ELF-1 (cell line): ENCODE data around the gene ERCC1.
"Not testable (repeated sequence)": the region's sequence is repeated elsewhere in the genome, so short reads cannot be mapped to it uniquely, and the experiment has no call there.

Experiments used
- DNase-seq: peaks from one replicate; pipeline ENCODE4 v3.0.0-alpha.2; 2016; ENCODE audit warnings: low read depth, low spot score

The ERCC1 gene

DNA sequence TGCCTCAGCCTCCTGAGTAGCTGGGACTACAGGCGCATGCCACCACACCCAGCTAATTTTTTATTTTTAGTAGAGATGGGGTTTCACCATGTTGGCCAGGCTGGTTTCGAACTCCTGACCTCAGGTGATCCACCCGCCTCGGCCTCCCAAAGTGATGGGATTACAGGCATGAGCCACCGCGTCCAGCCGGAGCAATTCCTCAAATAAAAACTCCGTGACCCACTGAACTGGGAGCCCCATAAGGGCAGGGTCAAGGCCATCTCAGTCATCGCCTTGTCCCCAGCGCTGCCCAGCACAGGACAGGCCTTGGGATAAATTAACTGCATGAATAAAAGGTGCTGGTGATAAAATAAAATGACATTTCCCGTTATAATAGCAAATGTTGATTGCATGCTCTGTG, 6.2 kb upstream of the ERCC1 start:
- DNase-seq: not testable (repeated sequence)

DNA sequence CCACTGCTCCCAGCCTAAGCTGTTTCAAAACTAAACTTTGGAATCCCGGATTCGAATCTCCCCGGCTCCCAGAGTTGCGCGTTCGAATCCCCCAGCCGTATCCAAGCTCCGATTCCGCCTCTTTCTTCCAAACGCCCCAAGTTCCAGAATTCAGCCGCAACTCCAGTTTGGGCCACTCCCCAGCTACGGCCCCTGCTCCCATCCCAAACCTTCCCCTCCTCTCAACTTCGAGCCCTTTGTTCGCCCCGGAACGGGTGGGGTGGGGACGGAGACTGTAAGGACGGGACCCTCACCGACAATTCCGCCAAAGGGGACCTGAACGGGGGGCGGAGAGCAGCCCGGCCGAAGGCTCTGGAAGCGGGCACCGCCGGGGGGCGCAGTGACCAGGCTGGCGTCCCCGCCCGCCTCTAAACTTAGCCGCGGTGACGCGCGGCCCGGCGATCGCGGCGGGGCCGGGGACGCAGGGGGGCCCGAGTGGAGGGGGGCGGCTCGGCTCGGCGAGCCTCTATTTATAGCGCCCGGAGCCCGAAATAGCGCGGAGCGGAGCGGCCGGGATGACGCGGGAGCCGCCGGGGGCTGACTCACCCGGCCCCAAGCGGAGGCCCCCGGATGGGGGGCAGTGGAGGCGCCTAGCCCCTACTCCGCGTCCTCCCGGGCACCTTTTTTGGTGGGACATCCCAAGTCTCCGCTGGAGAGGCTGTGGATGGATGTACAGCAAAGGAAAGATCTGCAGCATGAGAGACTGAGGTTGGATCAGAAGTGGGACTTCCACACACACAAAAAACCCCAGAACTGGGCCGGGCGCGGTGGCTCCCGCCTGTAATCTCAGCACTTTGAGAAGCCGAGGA, 4.9 kb upstream of the ERCC1 start:
- peak; percentile 47 for DNase-seq

DNA sequence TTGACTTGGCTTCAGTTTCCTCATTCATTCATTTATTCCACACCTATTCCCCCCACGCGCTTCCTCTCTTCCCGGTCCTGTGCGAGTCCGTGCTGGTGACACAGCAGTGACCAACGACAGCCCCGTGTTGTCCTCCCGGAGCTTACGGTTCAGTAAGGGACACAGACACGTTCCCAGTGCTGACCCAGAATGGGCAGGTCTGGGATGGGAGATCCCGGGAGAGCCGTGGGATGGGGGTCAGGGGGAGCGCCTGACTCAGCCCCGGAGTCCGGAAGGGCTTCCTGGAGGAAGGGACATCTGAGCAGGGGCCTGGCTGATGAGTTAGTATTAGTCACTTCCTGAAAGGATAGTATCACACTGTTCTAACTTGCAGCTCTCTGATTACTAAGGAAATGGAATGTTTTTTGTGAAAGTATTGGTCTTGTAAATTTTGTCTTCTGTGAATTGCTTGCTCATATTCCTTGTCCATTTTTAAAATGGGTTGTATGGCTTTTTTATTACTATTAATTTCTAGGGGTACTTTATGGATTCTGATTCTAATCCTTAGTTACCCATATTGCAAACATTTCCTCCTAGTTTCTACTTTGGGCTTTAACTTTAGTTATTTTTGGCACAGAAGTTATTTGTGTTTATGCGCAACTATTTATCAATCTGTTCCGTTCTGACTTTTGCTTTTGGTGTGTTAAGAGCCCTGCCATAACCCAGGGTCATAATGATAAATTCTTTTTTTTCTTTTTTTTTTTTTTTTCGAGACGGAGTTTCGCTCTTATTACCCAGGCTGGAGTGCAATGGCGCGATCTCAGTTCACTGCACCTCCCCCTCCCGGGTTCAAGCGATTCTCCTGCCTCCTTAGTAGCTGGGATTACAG, 708 bp upstream of the ERCC1 start:
- peak; percentile 84 for DNase-seq

DNA sequence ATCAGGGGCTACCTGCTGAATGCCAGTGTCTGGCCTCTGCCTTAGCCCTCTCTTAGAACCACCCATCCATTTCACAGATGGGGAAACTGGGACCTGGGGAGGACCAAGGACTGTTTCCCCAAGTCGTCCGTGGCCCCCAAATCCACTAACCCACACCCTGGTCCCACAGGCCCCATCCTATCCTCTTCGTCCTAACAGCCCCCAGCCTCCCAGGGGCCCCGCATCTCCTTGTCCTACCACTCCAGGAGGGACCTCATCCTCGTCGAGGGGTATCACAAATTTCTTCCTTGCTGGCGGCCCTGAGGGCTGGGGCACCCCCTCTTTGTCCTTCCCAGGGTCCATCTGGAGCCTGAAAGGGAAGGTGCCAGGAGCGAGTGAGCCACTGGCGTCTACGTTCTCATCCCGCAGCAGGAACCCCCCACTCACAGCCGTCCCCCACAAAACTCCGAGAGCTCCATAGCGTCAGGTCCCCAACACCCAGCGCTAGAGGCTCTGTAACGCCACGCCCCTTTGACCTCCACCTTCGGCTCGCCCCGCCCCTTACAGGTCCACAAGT, 606 bp downstream of the ERCC1 start:
- no peak for DNase-seq

DNA sequence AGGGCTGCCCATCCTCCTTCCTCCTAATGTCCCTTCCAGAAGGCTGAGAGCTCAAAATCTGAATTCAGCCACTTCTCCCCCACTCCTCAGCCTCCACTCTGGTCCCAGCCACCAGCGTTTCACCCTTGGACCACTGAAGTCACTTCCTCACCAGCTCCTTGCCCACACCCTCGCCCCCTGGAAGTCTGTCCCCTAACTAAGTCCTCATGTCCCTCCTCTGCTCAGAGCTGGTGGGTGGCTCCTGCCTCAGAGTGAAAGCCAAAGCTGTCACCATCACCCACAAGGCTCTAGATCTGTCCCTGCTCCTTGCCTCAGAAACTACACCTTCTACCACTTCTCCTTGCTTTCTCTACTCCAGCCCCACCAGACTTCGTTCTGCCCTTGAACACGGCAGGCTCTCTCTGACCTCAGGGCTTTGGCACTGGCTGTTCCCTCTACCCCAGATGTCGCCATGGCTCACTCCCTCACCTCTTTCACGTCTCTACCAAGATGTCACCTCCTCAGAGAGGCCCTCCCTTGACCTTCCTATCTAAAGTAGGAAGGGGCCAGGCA, 1.7 kb downstream of the ERCC1 start:
- DNase-seq: no peak

DNA sequence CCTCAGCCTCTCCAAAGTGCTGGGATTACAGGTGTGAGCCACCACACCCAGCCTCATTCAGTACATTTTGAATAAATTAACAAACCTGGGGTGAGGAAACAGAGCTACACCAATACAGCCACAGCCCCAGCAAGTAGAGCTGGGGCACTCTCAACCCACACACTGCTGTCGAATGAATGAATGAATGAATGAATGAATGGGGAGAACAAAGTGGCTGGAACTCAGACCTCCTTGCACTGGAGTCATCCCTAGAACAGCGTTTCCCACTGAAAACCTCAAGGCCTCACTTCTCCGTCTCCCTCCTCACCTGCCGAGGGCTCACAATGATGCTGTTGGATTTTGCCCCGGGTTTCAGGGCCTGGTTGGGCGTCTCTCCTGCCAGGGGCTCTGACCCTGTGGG, 2.8 kb downstream of the ERCC1 start:
- no peak for DNase-seq

DNA sequence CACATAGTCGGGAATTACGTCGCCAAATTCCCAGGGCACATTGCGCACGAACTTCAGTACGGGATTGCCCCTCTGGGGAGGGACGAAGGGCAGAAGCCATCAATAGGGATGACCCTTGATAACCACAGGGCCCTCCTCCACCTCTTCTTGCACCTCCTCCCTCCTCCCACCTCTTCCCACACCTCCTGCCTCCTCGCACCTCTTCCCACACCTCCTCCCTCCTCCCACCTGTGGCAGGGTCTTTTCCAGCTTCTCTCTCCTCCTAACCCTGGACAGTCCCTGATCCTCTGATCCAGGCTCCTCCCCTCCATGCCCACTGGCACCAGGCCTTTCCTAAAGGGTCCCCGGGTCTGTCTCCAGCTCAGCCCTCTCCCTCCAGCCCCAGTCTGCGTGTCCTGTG, 3.4 kb downstream of the ERCC1 start:
- no peak for DNase-seq

DNA sequence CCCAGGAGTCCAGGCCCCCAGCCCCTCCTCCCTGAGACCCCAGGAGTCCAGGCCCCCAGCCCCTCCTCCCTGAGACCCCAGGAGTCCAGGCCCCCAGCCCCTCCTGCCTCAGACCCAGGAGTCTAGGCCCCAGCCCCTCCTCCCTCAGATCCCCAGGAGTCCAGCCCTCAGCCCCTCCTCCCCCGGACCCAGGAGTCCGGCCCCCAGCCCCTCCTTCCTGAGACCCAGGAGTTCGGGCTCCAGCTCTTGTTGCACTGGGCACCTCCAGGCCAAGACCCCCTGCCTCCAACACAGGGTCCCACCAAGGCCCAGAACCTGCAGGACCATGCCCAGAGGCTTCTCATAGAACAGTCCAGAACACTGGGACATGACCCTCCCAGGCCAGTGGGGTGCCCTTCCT, 3.8 kb downstream of the ERCC1 start:
- no peak for DNase-seq

DNA sequence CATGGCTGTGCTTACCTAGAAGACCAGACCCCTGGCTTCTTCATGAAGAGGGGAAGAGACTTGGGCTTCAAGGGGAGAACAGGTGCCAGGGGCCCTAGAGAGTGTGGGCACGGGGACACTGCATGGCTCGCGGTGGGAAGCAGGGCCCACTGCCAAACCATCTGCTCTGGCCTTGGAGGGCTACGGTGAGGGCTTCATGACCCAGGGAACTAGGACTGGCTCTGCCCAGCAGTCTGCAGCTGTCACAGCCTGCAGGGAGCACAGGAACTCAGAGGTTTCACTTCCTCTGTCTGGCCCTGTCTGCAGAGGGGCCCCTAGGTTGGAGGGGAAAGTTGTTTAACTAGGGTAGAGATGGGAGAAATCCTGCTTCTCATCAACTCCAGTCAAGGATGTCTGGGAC, 4.3 kb downstream of the ERCC1 start:
- DNase-seq: no peak

DNA sequence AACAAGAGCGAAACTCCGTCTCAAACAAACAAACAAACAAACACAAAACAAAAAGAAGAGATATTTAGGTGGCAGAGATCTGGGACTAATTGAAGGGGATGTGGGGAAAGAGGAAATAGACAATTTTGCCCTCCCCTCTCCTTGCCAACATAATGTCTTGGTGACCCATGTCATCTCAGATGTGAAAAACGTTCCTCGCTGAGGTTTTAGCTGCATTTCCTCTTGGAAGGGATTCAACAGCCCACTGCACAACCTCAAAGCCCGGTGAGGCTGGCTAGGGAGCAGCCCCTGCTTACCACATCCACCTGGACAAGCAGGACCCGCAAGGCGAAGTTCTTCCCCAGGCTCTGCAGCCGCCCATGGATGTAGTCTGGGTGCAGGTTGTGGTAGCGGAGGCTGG, 4.9 kb downstream of the ERCC1 start:
- no peak for DNase-seq

DNA sequence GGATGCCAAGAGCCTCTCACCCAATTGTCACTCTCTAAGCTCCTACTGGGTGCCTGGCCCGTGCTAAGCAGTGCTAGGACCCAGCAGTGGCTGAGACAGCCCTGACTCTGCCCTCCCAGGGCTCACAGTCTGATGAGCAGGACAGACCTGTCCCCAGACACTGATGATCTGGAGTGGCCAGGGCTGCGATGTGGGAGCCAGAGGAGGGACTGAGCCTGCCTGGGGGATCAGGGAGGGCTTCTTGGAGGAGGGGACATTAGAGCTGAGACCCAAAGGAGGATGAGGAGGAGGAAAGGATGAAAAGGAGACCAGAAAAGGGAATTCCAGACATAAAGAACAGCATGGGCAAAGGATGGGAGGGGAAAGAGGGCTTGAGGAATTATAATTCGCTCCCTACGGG, 6.6 kb downstream of the ERCC1 start:
- DNase-seq: no peak

DNA sequence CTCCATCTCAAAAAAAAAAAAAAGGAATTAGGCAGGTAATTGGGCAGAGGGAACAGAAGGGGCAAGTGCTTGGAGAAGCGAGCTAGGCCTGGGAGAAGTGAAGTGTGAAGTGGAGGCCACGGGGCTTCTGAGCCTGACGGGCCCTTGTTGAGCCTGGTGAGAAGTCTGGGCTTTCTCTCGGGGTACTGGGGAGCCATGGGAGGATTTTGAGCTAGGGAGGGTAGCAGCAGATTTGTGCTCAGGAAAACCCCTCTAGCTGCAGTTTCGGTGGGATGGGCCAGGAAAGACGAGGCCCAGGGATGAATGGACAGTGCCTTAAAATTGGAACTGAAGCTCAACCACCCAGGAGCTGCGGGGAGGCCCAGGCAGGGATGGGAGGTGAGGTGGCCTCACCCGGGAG, 9.2 kb downstream of the ERCC1 start:
- no peak for DNase-seq

DNA sequence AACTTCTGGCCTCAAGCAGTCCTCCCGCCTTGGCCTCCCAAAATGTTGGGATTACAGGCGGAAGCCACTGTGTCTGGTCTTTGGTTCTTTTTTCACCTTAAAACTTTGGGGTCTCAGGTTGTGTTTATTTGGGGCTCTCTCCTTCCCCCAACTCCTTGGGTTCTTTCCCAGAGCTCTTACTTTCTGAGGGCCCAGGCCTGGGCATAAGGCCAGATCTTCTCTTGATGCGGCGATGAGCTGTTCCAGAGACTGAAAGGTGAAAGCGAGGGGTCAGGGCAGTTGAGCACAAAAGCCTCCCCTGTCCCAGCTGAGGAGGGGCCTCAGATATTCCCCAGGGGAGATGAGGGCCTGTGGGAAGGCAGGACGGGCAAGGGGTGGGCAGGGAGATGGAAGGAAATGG, 10.2 kb downstream of the ERCC1 start:
- no peak for DNase-seq

DNA sequence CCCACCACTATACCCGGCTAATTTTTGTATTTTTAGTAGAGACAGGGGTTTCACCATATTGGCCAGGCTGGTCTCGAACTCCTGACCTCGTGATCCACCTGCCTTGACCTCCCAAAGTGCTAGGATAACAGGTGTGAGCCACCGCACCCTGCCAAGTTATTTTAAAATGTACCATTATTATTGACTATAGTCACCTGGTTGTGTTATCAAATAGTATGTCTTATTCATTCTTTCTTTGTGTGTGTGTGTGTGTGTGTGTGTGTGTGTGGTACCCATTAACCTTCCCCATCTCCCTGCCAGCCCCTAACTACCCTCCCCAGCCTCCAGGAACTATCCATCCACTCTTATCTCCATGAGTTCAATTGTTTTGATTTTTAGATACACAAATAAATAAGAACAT, 13.4 kb downstream of the ERCC1 start:
- DNase-seq: not testable (repeated sequence)

DNA sequence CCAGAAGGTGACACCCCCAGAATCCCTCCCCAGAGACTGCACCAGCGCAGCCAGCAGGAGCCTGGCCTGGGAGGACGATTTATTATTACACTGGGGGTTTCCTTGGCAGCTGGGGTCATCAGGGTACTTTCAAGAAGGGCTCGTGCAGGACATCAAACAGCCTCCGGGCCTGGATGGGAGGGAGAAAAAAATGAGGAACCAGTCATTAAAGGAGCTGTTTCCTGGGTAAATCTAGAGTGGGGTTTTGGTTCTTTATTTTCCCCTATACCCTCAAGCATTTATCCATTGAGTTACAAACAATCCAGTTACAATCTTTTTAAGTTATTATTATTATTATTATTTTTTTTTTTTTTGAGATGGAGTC, 14.2 kb downstream of the ERCC1 start:
- DNase-seq: no peak

DNA sequence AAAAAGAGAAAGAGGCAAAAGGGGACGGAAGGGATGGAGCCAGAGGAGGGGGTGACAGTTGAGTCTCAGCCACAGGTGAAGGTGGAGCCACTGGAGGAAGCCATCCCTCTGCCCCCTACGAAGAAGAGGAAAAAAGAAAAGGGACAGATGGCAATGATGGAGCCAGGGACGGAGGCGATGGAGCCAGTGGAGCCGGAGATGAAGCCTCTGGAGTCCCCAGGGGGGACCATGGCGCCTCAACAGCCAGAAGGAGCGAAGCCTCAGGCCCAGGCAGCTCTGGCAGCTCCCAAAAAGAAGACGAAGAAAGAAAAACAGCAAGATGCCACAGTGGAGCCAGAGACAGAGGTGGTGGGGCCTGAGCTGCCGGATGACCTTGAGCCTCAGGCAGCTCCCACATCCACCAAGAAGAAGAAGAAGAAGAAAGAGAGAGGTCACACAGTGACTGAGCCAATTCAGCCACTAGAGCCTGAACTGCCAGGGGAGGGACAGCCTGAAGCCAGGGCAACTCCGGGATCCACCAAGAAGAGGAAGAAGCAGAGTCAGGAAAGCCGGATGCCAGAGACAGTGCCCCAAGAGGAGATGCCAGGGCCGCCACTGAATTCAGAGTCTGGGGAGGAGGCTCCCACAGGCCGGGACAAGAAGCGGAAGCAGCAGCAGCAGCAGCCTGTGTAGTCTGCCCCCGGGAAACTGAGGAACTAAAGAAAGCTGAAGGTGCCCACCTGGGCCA, 14.7 kb downstream of the ERCC1 start:
- no peak for DNase-seq

DNA sequence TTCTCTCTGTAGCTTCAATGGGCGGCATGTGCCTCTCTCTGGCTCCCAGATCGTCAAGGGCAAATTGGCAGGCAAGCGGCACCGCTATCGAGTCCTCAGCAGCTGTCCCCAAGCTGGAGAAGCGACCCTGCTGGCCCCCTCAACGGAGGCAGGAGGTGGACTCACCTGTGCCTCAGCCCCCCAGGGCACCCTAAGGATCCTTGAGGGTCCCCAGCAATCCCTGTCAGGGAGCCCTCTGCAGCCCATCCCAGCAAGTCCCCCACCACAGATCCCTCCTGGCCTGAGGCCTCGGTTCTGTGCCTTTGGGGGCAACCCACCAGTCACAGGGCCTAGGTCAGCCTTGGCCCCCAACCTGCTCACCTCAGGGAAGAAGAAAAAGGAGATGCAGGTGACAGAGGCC, 15.6 kb downstream of the ERCC1 start:
- DNase-seq: no peak

DNA sequence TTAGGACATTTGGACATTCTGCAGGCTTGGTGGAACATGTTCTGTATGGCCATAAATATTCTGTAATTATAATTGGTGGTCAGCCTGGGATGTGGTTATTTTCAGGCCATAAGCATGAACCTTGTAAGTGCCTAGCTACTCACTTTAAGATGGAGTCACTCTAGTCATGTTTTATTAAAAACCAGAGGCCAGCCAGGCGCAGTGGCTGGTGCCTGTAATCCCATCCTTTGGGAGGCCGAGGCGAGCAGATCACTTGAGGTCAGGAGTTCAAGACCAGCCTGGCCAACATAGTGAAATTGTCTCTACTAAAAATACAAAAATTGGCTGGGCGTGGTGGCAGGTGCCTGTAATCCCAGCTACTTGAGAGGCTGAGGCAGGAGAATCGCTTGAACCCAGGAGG, 16.1 kb downstream of the ERCC1 start:
- DNase-seq: not testable (repeated sequence)

DNA sequence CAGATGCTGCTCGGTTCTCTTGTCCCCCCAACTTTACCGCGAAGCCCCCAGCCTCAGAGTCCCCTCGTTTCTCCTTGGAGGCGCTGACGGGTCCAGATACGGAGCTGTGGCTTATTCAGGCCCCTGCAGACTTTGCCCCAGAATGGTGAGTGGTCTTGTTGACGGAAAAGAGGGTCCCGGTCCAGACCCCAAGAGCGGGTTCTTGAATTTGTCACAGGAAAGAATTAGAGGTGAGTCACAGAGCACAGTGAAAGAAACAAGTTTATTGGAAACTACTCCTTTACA, 16.7 kb downstream of the ERCC1 start:
- no peak for DNase-seq

DNA sequence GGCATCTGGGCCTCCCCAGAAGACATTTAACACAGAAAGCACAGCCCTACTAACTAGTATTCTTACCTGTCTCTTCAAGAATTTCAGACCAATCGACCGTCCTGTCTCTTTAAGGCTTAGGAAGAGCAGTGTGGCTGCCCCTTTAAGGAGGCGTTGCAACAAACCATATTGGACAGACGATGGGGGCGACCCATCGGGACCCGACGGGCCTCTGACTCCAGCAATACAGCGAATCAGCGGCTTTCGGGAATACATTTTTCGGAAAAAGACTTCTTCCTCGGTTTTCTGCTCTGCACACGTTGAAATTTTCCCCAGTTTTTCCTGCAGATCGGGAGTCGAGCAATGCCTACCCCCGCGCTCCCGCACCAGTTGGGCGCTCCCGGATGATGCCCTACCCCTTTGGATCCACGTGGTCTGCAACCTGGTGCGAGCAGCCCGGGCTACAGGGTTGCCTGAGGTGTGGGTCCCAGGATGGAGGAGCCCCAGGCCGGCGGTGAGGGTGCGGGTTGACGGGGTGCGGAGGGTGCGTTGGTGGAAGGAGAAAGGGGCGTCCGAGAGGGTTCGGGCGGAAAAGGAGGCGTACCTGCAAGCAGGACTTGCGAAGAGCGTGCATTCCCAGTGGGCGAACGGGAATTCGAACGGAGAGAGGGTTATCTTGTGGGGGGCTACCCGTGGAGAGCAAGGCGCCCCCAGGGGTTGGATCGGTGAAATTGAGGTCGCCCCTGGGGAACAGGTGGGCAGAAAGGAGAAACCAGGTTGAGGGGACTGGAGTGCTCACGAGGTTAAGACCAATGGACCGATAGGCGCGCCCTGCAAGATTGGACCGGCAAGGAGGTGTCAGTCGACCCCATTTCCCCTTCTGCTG, 17.3 kb downstream of the ERCC1 start, which contains the start of gene POLR1G:
POLR1G (plus strand) TSS at position 419 of the 865 bp plus-strand sequence; CDS start at position 472, 53 bp downstream.
- DNase-seq: peak; percentile 94
